ENCODE data around the gene GPR61.

The GPR61 gene

DNA sequence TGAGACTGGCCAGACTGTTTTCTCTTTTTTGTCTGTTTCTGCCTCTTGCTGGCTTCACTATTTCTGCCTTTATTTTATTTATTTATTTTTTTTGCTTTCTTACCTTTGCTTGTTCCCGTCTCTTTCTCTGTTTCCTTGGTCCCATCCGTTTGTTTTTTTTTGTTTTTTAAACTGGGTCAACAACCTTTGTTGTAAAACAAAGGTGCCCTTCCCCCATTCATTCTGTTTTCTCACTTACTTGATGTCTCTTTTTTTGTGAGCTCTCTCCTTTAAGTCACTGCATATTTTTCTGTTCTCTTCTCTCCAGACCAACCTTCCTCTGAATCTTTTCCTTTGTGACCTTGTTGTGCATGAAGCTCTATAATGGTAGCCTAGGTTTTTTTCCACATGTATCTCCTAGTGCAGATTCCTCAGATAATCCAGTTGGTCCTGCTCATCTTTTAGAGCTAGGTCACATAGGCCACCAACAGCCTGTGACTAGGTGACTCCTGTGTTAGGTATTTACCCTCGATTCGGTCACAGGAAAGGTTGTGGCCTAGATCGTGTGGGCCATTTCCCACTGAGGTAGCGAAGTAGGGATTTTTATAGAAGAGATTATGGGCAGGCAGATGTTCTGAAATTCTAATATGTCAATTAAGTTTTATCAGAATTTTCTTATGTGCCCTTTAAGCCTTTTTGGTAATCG lies 24.7 kb downstream of the GPR61 start:
- DNase-seq (ENCODE audit: extremely low spot score, insufficient read length, low read depth): no peak
- FAIRE-seq: no peak

DNA sequence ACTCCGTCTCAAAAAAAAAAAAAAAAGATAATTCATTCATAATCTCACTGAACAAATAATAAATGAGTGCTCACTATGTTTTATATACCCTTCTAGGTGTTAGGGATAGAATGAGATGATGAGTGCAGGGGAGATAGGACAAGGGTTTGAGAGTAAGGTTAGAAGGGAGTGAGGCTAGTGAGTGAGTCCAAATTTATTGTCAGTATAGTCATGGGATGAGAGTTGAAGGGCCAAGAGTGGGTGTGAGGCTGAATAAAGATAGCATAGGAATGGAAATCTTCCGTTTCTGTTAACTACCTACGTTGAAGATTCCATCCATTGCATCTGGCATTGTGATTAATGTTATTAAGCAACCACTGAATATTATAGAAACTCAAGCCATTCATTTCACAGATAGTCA lies 25.6 kb downstream of the GPR61 start:
- FAIRE-seq (no peak), DNase-seq (ENCODE audit: extremely low spot score, insufficient read length, low read depth) (no peak)

DNA sequence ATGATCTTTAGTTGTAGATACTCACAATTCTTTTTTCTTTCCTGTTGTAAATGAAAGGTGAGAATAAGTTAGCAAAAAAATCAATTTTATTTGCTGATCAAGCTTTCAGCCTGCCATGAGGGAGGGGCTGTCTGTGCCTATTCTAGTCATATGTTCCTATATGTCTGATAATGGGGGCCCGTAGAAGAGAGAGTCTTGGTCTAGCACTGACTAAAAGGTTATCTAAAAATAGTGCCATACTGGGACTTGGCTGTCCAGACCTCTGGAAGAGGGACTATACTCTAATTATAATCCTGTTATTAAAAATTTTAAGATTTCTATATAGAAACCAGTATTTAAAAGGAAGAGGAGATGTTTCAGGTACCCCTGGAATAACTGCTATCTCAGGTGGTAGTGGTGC lies 27.3 kb downstream of the GPR61 start:
- no peak for DNase-seq (ENCODE audit: extremely low spot score, insufficient read length, low read depth)
- FAIRE-seq: no peak

DNA sequence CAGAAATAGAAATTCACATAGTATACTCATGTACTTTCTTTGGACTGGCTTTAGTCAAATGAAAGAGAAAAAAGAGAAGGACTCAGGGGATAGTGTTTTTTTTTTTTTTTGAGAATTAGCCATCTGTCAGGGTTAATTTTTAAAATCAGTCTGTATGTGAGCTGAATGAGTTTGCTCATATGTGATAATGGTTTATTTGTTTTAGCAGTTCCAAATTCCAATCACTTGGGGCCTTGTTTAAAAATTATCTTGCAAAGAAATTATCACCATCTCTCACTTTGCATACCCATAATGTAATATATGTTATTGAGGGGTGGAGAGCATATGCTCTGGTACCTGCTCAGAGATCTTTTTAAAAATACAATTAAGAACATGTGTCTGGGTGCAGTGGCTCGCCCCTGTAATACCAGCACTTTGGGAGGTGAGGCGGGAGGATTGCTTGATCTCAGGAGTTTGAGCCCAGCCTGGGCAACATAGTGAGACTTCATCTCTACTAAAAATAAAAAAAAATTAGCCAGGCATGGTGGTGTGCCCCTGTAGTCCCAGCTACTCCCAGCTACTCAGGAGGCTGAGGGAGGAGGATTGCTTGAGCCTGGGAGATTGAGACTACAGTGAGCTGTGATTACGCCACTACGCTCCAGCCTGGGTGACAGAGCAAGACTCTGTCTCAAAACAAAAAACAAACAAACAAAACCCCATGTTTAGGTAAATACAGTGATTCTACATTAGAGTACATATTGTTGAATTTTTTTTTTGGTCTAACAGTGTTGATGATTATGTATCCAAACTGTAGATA lies 28.4 kb downstream of the GPR61 start:
- DNase-seq (ENCODE audit: extremely low spot score, insufficient read length, low read depth) (no peak), FAIRE-seq (peak; percentile 9)

DNA sequence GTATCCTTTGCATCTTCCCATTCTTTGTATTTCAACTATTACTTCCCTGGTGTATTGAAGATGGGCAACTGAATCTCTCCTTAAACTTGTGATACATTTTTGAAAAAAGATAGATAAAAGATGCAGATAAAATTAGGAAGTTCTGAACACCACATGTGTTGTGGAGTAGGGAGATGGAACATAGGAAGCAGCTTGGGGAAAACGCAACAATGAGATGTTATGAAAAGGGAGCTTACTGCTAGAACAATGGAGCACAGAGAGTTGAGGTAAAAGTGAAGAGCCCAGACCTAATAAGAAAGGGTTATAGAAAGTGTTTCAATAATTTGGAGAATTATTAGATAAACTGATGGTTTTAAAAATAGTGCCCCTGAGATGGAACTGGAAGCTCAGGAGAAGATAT lies 29.7 kb downstream of the GPR61 start:
- no peak for FAIRE-seq
- no peak for DNase-seq (ENCODE audit: extremely low spot score, insufficient read length, low read depth)

DNA sequence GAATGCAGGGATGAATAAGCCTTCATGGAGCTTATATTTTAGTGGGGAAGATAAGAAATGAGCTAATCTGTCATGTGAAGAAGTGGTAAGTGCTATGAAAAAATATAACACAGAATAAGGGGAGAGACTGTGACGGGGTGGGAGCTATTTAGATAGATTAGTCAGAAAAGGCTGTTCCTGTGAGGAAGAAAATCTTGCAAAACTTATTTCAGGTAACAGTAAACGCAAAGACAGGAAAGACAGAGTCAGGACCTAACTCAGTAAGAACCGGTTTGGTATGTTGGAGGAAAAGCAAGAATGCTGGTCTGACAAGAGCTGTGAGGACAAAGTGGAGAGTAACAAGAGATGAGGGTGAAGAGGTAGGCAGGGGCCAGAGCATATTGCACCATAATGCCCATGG lies 30.7 kb downstream of the GPR61 start:
- DNase-seq (ENCODE audit: extremely low spot score, insufficient read length, low read depth): no peak
- no peak for FAIRE-seq

DNA sequence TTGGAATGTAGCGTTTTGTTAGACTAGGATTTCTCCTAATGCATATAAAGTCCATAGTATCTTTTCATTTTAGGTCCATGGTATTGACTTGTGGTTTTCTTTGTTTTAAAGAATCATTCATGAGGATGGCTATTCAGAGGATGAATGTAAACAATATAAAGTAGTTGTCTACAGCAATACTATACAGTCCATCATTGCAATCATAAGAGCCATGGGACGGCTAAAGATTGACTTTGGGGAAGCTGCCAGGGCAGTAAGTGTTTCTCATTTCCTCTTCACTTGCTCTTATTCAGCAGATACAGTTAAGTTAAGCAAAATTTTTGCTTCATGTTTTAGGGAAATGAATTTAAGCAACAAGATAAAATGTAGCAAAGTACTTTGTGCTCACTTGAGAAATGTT lies 34.1 kb downstream of the GPR61 start:
- FAIRE-seq (no peak), DNase-seq (ENCODE audit: extremely low spot score, insufficient read length, low read depth) (no peak)

DNA sequence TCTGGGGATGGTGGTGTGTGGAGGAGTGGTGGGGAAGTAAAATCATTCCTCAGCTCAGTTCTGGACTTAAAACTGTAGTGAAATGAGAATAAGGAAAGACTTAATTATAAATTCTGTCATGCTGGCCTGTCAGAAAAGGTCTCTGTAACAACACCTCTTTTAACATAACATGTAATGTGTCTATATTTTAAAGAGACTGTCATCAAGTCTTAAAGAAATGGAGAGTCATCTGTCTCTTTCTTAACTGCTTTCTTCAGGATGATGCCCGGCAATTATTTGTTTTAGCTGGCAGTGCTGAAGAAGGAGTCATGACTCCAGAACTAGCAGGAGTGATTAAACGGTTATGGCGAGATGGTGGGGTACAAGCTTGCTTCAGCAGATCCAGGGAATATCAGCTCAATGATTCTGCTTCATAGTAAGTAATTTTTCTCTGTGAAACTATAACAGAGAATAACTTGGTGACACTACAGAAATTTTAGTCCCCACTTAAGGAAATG lies 39.3 kb downstream of the GPR61 start:
- DNase-seq (ENCODE audit: extremely low spot score, insufficient read length, low read depth): no peak
- no peak for FAIRE-seq

DNA sequence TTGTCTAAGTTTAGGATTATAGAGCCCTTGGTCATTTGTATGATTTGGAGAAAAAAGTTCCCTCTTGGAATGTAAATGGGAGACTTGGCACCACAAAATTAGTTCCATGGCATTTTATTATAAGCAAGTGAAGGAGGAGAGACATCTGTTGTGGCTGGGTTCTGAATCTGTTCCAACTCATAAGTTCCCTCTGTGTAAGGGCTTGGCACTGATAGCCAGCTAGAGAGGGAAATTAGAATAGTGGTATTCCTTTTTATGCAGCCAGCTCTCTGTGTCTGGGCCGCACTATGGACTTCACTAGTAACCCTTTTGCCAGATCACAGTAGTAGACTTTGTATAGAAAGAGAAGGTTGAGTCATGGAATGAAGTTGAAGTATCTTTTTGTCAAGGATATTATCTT lies 39.8 kb downstream of the GPR61 start:
- no peak for FAIRE-seq
- DNase-seq (ENCODE audit: extremely low spot score, insufficient read length, low read depth): no peak

DNA sequence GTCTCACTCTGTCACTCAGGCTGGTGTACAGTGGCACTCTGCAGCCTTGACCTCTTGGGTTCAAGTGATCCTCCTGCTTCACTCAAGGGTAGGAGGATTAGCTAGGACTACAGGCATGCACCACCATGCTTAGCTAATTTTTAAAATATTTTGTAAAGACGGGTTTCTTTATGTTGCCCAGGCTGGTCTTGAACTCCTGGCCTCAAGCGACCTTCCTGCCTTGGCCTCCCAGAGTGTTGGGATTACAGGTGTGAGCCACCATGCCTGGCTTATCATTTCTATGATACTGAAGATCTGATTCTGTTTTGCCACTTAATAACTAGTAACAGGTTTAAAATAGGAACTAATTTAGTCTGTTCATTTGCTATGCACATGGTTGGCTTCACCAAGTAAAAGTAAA lies 42.3 kb downstream of the GPR61 start:
- DNase-seq (ENCODE audit: extremely low spot score, insufficient read length, low read depth) (no peak), FAIRE-seq (no peak)

DNA sequence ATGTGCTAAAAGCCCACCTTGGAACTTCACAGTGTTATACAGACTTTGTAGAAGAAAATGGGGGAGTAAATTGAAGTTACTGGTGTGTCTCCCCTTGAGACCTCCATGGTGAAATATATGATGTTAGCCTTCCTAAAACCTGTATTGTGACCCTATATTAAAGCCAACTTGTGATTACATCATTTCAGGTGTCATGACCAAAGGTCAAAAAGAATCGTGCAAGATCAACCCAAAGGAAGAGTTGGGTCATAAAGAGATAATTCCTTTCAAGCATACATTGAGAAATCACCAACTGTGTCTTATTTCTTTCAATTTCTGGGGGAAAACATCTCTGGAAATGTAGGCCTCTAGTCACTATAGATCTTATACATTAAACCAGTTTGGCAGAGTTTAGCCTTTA lies 45.1 kb downstream of the GPR61 start:
- FAIRE-seq (no peak), DNase-seq (ENCODE audit: extremely low spot score, insufficient read length, low read depth) (no peak)

DNA sequence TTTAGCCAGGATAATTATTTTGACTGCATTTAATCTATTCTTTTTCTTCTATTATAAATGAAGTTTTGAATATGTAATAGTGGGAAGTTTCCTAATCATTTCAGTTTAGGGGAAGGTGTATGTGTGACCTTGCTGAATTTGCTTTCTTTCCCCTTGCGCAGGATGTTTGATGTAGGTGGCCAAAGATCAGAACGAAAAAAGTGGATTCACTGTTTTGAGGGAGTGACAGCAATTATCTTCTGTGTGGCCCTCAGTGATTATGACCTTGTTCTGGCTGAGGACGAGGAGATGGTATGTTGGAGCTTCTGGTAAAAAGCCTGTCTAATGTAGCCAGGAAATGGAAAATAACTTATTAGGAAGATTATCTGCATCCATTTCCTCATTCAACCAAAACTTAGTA lies 46.4 kb downstream of the GPR61 start:
- FAIRE-seq (no peak), DNase-seq (ENCODE audit: extremely low spot score, insufficient read length, low read depth) (no peak)

DNA sequence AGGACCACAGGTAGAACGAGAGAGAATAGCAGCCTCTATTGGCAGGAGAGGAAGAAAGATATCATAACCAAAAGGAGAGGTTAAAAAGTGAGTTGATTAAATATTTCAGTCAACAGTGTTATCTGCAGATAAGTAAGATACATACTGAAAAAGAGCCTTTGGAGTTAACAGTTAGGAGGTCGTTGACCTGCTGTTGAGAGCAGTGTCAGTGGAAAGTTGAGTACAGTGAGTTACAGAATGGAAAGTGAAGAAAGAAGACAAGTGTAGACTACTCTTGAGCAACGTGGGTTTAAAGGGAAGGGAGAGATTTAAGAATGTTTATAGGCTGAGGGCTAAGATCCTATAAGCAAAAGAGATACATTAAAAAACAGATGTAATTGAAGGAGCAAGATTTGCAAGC lies 49.5 kb downstream of the GPR61 start:
- DNase-seq (ENCODE audit: extremely low spot score, insufficient read length, low read depth) (no peak), FAIRE-seq (no peak)

DNA sequence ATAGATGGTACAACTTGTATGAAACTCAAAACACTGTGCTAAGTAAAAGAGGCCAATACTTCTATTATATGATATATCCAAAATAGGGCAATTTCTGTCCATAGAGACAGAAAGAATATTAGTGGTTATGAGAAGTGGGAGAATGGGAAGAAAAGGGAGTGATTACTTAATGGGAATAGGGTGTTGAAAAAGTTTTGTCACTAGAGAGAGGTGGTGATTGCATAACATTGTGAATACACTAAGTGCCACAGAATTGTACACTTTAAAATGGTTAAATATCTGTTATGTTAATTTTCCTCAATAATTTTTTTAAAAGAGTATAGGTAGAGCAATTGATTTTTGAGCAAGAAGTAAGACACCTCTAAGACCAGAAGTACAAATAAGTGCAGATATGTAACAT lies 50.0 kb downstream of the GPR61 start:
- FAIRE-seq: no peak
- DNase-seq (ENCODE audit: extremely low spot score, insufficient read length, low read depth): no peak

DNA sequence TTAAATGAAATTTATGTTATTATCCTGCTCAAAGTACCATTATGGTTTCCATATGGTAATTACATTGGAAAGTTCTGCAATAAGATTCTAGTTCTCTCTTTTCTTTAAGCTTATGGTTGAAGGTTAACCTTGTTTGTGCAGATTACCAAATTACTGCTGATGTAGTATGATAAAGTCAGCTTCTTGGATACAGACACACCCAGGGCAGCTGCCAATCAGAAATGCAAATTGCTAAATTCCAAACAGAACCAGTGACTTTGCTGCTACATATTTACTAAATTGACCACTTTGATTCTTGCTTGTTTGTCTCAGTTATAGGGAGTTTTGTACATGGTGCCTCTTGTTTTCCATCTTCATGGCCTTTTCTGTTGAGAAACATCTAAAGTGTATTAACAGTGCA lies 53.2 kb downstream of the GPR61 start:
- FAIRE-seq (no peak), DNase-seq (ENCODE audit: extremely low spot score, insufficient read length, low read depth) (no peak)

DNA sequence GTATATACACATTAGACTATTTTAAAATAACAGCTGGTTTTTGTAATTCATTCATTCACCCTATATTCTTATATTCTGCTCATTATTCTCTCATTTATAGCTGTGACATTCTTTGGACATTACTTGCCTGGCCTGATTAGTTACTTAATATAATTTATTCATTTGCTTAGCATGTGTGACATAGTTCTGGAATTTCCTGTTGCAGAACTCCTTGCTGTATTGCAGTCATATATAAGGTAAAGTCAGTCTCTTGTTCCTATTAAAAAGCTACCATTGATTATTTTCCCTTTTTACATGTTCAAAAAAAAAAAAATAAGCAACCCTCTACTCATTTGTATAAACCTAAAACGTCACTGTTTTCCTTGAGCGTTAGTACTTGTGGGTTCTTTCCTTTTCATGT lies 55.9 kb downstream of the GPR61 start:
- DNase-seq (ENCODE audit: extremely low spot score, insufficient read length, low read depth) (no peak), FAIRE-seq (no peak)
